ENCODE results near the gene GLRB.

DNA sequence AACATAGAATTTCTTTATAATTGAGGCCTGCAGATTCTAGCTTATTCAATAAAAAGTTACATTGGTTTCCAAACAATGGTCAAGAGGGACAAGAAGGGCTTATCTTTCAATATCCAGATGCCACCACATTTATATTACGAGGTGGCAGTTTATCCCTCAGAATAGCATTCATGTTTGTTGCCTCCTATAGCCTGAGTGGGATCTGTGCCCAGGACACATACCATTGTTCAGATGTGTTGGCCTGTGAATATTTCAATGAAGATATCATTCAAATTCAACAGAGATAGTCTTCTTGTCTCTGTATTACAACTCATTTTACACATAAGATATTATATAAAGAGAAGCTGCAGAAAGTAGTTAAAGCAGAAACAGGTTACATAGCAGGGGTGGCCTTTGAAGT lies 20.5 kb downstream of the GLRB start:
- TF ChIP-seq CTCF (IDR thresholded peaks at IDR 0.05) (no peak), POLR2A (IDR thresholded peaks at IDR 0.05) (no peak)
